Measurements from ENCODE around the gene RIPOR2.

RIPOR2 gene

GRCh38 chr6:24935366-24936152, at the start of gene RIPOR2:
TSS of gene RIPOR2 (minus strand) at chr6:24935960. CDS start at chr6:24935898, 62 bp downstream.
- peak; percentile 31 for DNase-seq (ENCODE audit: low read depth, low spot score)

GRCh38 chr6:24985323-24985722, 49.6 kb upstream of the RIPOR2 start:
- no peak for DNase-seq (ENCODE audit: low read depth, low spot score)

- no peak for DNase-seq (ENCODE audit: low read depth, low spot score)
Observed at GRCh38 chr6:24982231-24982630, 46.5 kb upstream of the RIPOR2 start.

- no peak for DNase-seq (ENCODE audit: low read depth, low spot score)
Observed at GRCh38 chr6:24981386-24981760, 45.6 kb upstream of the RIPOR2 start.

- DNase-seq (ENCODE audit: low read depth, low spot score), result no peak
Observed at GRCh38 chr6:24980507-24981385, 45.0 kb upstream of the RIPOR2 start.

GRCh38 chr6:24979176-24979575, 43.4 kb upstream of the RIPOR2 start:
- DNase-seq (ENCODE audit: low read depth, low spot score), result no peak

- no peak for DNase-seq (ENCODE audit: low read depth, low spot score)
Observed at GRCh38 chr6:24974182-24975171, 38.7 kb upstream of the RIPOR2 start.

GRCh38 chr6:24972311-24972958, 36.7 kb upstream of the RIPOR2 start:
- DNase-seq (ENCODE audit: low read depth, low spot score), result no peak

- DNase-seq (ENCODE audit: low read depth, low spot score), result no peak
Observed at GRCh38 chr6:24971067-24971466, 35.3 kb upstream of the RIPOR2 start.

- DNase-seq (ENCODE audit: low read depth, low spot score), result no peak
Observed at GRCh38 chr6:24969343-24969860, 33.6 kb upstream of the RIPOR2 start.

- no peak for DNase-seq (ENCODE audit: low read depth, low spot score)
Observed at GRCh38 chr6:24968783-24969182, 33.0 kb upstream of the RIPOR2 start.

GRCh38 chr6:24967211-24967610, 31.5 kb upstream of the RIPOR2 start:
- DNase-seq (ENCODE audit: low read depth, low spot score), result no peak

GRCh38 chr6:24966381-24966780, 30.6 kb upstream of the RIPOR2 start:
- DNase-seq (ENCODE audit: low read depth, low spot score), result no peak

- DNase-seq (ENCODE audit: low read depth, low spot score), result no peak
Observed at GRCh38 chr6:24963887-24964570, 28.3 kb upstream of the RIPOR2 start.

- DNase-seq (ENCODE audit: low read depth, low spot score), result no peak
Observed at GRCh38 chr6:24963339-24963738, 27.6 kb upstream of the RIPOR2 start.

- no peak for DNase-seq (ENCODE audit: low read depth, low spot score)
Observed at GRCh38 chr6:24961852-24962251, 26.1 kb upstream of the RIPOR2 start.

- no peak for DNase-seq (ENCODE audit: low read depth, low spot score)
Observed at GRCh38 chr6:24960991-24961475, 25.3 kb upstream of the RIPOR2 start.

- no peak for DNase-seq (ENCODE audit: low read depth, low spot score)
Observed at GRCh38 chr6:24959319-24959718, 23.6 kb upstream of the RIPOR2 start.

- DNase-seq (ENCODE audit: low read depth, low spot score), result no peak
Observed at GRCh38 chr6:24957199-24957598, 21.4 kb upstream of the RIPOR2 start.

GRCh38 chr6:24953726-24954125, 18.0 kb upstream of the RIPOR2 start:
- DNase-seq (ENCODE audit: low read depth, low spot score), result no peak
